ENCODE results near the gene ZFPM1. TPM values are rescaled to one million over a fixed set of nuclear protein-coding genes. Genes with fewer than 3 reads are reported as not detected.

The ZFPM1 gene
- total RNA-seq, 1 experiment from 2014 or later = 14.6 TPM

- no peak for DNase-seq (ENCODE audit: low read depth, low spot score)
- intact Hi-C loops (cut with micrococcal nuclease) = no loop called here
- Histone ChIP-seq H3K4me2 (ENCODE audit: low read length) (no peak overlapping the region), H3K9me2 (ENCODE audit: insufficient read depth) (no peaks in the 10 kb centered on the region), H2AFZ (ENCODE audit: low read depth, low read length, poor library complexity, severe bottlenecking) (no peak overlapping the region), H3K9ac (ENCODE audit: low read length) (no peak overlapping the region), H3K4me3 (replicated peaks in 1 of 2; ENCODE audit: low read depth in 1 of 2, low read length in 2 of 2) (no peak overlapping the region), H3K9me3 (ENCODE audit: control insufficient read depth in 1 of 2, insufficient read depth in 1 of 2, low read depth in 1 of 2, low read length in 2 of 2) (no peaks in the 10 kb centered on the region), H3K79me2 (ENCODE audit: insufficient read depth, low read length) (no peaks in the 10 kb centered on the region), H3K4me1 (ENCODE audit: control insufficient read depth in 1 of 2, insufficient read depth in 2 of 2, low read length in 2 of 2) (no peaks in the 10 kb centered on the region), H3K27ac (ENCODE audit: low read depth, low read length) (no peak overlapping the region), H3K36me3 (ENCODE audit: control insufficient read depth in 1 of 2, insufficient read depth in 2 of 2, low read length in 2 of 2) (no peaks in the 10 kb centered on the region), H4K20me1 (ENCODE audit: insufficient read depth) (no peaks in the 10 kb centered on the region), H3K27me3 (ENCODE audit: insufficient read depth, low read length) (no peaks in the 10 kb centered on the region)
- RAD21 ChIA-PET (ENCODE audit: low non-redundant PET in 1 of 2, low total read pairs in 2 of 2, uncharacterized antibody in 2 of 2, unreplicated experiment in 2 of 2) = interaction anchor here in 1 of 2 experiments (0.7 kb wide), 1 partner anchor 21 kb away, joined by 3 read pairs; no protein-coding TSS in a partner anchor
- POLR2A ChIA-PET = no interaction called here
- CTCF ChIA-PET = no interaction called here
- no peak for ATAC-seq
- TF ChIP-seq EZH2 (IDR thresholded peaks at IDR 0.05) = no peak
- TF ChIP-seq ZNF274 (IDR thresholded peaks at IDR 0.05; ENCODE audit: low read depth, low read length) = no peak
- no peak for TF ChIP-seq EZH2phosphoT487 (IDR thresholded peaks at IDR 0.05; ENCODE audit: borderline replicate concordance)
- no peak for TF ChIP-seq SIN3A (IDR thresholded peaks at IDR 0.05; ENCODE audit: low read depth)
- TF ChIP-seq CTCF (IDR thresholded peaks at IDR 0.05 in 2 of 3, conservative IDR thresholded peaks at IDR 0.05 in 1 of 3; ENCODE audit: borderline replicate concordance in 1 of 3, insufficient read depth in 1 of 3, low read depth in 2 of 3, low read length in 2 of 3) = no peak
- TF ChIP-seq SRF (IDR thresholded peaks at IDR 0.05; ENCODE audit: low read depth) = no peak
- no peak for TF ChIP-seq REST (IDR thresholded peaks at IDR 0.05; ENCODE audit: low read depth)
- no peak for TF ChIP-seq POLR2AphosphoS5 (IDR thresholded peaks at IDR 0.05; ENCODE audit: low read depth, low read length)
- TF ChIP-seq RAD21 (IDR thresholded peaks at IDR 0.05; ENCODE audit: low read depth) = no peak
- no TSS peak for BruUV-seq (replicated peaks)
Observed at GRCh38 chr16:88415713-88416323, 37.3 kb upstream of the ZFPM1 start.

Measured in HCT116 (cell line).